WERI-Rb-1 (cell line): ENCODE measurements around the gene SLC6A17.

Experiments
- DNase-seq: peaks from one replicate; pipeline ENCODE4 v3.0.0-alpha.2; 2020
- H3K27ac ChIP-seq: fragments of 250-450 bp; sonication (Bioruptor Pico); 2 replicates; pipeline ENCODE4 v1.5.1; 2020; ENCODE audit warnings: mild to moderate bottlenecking, moderate library complexity
- H3K27me3 ChIP-seq: fragments of 250-450 bp; sonication (Bioruptor Pico); 2 replicates; pipeline ENCODE4 v1.5.1; 2021; ENCODE audit warnings: mild to moderate bottlenecking, low read depth, moderate library complexity; ENCODE audit not compliant: insufficient read depth, severe bottlenecking
- H3K36me3 ChIP-seq: fragments of 250-450 bp; sonication (Bioruptor Pico); 2 replicates; pipeline ENCODE4 v1.5.1; 2020; ENCODE audit warnings: mild to moderate bottlenecking, moderate library complexity
- H3K4me3 ChIP-seq: 2 replicates; pipeline ENCODE4 v1.5.1; 2011; ENCODE audit warnings: low read depth, mild to moderate bottlenecking, control low read depth, low read length
- H3K9me3 ChIP-seq: fragments of 250-450 bp; sonication (Bioruptor Pico); 2 replicates; pipeline ENCODE4 v1.5.1; 2021; ENCODE audit warnings: mild to moderate bottlenecking, moderate library complexity; ENCODE audit not compliant: severe bottlenecking
- TF ChIP-seq, protein P1 (sequence below): IDR thresholded peaks from 2 replicates; pipeline ENCODE4 v1.5.1; 2011; ENCODE audit warnings: low read depth, mild to moderate bottlenecking, control low read depth, inconsistent platforms, low read length

The SLC6A17 gene

DNA sequence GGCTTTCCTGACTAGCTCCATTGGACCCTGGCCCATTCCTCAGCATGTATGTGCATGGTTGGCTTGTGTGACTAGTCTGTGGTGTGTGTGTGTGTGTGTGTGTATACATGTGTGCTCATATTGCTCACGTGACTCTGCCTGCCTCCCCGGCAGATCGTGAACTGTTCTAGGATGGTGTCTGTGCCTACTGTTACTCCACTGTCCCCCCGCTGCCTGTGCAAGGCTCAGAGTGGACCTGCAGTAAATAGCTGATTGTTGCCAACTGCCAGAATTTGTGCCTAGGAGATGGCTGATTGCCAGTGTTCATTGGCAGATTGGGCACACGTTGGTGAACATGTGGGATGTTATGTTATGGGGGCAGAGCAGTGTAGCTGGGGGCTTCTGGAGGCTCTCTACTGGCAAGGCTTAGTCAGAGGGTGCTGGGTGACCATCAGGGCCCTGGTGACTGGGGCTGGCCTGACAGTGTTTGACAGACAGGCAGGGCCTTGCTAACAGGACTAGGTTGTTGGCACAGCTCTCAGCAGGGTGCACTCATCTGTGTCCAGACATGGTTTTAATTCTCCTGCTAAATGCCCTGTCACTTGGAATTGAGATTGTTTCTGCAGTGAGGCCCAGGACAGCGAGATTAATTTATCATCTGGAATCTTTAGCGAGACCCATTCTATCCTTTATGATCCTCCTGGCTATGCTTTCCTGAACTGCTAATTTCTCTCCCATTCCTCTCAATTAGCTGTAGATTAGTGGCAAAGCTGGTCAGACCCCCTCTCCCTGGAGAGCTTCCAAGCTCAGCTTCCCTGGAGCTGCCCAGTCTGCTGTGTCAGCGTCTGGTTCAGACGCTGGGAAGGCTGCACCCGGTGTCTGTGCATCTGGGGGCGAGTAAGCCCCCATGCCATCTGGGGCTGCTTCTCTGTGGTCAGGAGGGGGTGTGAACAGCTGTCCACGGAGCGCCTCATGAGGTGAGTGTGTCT is 20.8 kb downstream of the SLC6A17 start:
- Histone ChIP-seq H3K9me3 (no peaks in the 10 kb centered on the region), H3K27me3 (no peaks in the 10 kb centered on the region), H3K36me3 (no peaks in the 10 kb centered on the region), H3K27ac (peak overlapping the region; percentile 83), H3K4me3 (no peak overlapping the region; the same call in 1 of the 2 replicates)
- TF ChIP-seq, protein P1, sequence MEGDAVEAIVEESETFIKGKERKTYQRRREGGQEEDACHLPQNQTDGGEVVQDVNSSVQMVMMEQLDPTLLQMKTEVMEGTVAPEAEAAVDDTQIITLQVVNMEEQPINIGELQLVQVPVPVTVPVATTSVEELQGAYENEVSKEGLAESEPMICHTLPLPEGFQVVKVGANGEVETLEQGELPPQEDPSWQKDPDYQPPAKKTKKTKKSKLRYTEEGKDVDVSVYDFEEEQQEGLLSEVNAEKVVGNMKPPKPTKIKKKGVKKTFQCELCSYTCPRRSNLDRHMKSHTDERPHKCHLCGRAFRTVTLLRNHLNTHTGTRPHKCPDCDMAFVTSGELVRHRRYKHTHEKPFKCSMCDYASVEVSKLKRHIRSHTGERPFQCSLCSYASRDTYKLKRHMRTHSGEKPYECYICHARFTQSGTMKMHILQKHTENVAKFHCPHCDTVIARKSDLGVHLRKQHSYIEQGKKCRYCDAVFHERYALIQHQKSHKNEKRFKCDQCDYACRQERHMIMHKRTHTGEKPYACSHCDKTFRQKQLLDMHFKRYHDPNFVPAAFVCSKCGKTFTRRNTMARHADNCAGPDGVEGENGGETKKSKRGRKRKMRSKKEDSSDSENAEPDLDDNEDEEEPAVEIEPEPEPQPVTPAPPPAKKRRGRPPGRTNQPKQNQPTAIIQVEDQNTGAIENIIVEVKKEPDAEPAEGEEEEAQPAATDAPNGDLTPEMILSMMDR: 0 out of 2 replicates have a peak, but pooled peaks have one; percentile 4
- DNase-seq: peak; percentile 90

DNA sequence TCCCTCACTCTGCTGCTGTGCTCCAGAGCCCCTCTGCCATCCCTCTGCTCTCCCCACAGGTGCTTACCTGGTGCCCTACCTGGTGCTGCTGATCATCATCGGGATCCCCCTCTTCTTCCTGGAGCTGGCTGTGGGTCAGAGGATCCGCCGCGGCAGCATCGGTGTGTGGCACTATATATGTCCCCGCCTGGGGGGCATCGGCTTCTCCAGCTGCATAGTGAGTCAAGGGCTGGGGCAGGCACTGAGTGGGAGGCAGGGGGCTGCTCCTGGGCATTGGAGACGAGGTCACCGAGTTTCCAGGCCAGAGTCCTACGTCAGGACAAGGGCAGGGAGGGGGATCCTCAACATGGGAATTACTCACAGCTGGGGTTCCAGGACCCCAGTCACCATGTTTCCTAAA is 21.7 kb downstream of the SLC6A17 start:
- H3K9me3 ChIP-seq: no peaks in the 10 kb centered on the region
- TF ChIP-seq, protein P1: no peak
- DNase-seq: no peak
- no peaks in the 10 kb centered on the region for H3K36me3 ChIP-seq
- no peaks in the 10 kb centered on the region for H3K27me3 ChIP-seq
- peak overlapping the region; percentile 83 for H3K27ac ChIP-seq
- peak overlapping the region; percentile 6; the same call in 1 of the 2 replicates for H3K4me3 ChIP-seq

DNA sequence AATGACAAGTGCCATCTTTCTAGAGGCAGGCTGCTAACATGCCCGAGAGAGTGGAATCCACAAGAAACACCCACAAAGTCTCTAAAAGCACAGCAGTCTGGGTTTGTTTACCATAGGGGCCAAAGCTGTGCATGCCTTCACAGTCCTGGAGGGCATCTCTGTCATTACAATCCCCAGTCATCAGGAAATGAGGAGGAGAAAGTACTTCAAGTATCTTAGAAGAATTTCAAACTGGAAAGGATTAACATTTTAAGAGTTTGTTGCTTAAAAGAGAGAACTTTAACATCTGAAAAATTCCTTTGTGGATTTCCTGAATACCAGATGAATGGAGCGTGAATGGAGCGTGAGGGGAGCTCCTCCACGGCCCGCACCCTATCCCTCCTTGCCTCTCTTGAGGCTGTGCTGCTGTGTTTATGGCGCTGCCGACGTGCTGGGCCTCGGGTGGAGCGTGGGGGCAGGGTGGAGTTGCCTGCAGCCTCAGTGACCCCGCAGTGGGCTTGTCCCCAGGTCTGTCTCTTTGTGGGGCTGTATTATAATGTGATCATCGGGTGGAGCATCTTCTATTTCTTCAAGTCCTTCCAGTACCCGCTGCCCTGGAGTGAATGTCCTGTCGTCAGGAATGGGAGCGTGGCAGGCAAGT is 23.3 kb downstream of the SLC6A17 start:
- TF ChIP-seq, protein P1: no peak
- DNase-seq: no peak
- Histone ChIP-seq H3K27ac (peak overlapping the region; percentile 83), H3K36me3 (no peaks in the 10 kb centered on the region), H3K4me3 (no peak overlapping the region), H3K9me3 (no peaks in the 10 kb centered on the region), H3K27me3 (no peaks in the 10 kb centered on the region)

DNA sequence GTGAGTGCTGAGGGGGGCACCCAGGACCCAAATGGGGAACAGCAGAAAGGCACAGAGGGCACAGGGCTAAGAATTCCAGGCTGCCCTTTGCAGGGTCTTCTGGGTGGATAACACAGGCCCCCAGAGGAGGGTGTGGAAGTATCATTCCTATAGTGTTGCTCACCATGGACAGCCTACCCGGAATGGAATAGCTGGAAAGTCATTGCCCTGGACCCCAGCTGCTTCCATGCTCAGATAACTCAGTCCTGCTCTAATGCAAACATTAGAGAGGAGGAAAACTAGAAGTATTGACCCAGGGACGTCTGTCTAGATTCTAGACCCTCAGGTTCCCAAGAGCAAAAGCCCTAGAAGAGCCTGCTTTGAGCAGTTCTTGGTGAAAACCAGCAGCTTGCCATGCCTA is 24.7 kb downstream of the SLC6A17 start:
- Histone ChIP-seq H3K27me3 (no peaks in the 10 kb centered on the region), H3K4me3 (no peak overlapping the region), H3K27ac (no peak overlapping the region), H3K9me3 (no peaks in the 10 kb centered on the region), H3K36me3 (no peaks in the 10 kb centered on the region)
- DNase-seq: no peak
- TF ChIP-seq, protein P1: no peak

DNA sequence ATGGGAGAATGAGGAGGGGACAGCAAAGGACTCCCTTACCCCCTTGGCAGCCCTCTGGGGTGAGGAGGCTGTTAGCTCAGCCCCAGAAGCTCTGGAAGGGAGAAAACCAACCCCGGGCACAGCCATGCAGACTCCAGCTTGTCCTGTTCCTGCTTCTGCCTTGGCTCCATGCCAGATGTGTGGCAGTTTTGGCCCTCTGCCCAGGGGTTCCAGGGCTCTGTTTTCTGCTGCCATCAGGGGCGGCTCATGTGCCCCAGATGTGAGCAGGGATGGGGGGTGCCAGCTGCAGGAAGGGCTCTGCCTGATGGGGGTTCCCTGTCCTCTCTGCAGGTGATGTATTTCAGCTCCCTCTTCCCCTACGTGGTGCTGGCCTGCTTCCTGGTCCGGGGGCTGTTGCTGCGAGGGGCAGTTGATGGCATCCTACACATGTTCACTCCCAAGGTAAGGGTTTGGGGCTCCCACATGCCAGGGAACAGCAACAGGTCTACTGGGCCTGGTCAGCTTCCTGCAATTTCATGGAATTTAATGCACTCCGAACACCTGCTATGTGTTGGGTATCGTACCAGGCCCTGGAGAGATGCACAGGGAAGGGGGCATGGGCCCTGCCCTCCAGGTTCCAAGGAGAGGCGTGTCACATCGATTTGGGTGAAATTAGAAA is 26.1 kb downstream of the SLC6A17 start:
- Histone ChIP-seq H3K9me3 (peaks cover 2% of the 10 kb centered on the region), H3K36me3 (no peaks in the 10 kb centered on the region), H3K27ac (no peak overlapping the region), H3K4me3 (no peak overlapping the region), H3K27me3 (no peaks in the 10 kb centered on the region)
- DNase-seq: no peak
- TF ChIP-seq, protein P1: no peak
